Sigmoid colon (tissue), 4 donors: Measurements from ENCODE around the gene OXCT1.

Experiments used
- POLR2A ChIP-seq, 2 donors: fragments of 450-650 bp; IDR thresholded peaks; one replicate each; pipeline ENCODE4 v1.6.1; 2016; ENCODE audit warnings: antibody characterized with exemption in 2 of 2, mild to moderate bottlenecking in 2 of 2, moderate library complexity in 2 of 2
- POLR2AphosphoS5 ChIP-seq, 4 donors: sonication (generic); formaldehyde crosslinking; IDR thresholded peaks; one replicate each; pipeline ENCODE4 v1.6.1; 2017; ENCODE audit warnings: antibody characterized with exemption in 4 of 4
- TF ChIP-seq, protein P1 (sequence below), 4 experiments: fragments of 450-650 bp in 3 of 4; fragments of 200-600 bp in 1 of 4; IDR thresholded peaks; one replicate each; pipeline ENCODE4 v1.5.1; 2016 to 2019; ENCODE audit warnings: antibody characterized with exemption in 4 of 4, mild to moderate bottlenecking in 3 of 4, moderate library complexity in 2 of 4

- TF ChIP-seq, protein P1, sequence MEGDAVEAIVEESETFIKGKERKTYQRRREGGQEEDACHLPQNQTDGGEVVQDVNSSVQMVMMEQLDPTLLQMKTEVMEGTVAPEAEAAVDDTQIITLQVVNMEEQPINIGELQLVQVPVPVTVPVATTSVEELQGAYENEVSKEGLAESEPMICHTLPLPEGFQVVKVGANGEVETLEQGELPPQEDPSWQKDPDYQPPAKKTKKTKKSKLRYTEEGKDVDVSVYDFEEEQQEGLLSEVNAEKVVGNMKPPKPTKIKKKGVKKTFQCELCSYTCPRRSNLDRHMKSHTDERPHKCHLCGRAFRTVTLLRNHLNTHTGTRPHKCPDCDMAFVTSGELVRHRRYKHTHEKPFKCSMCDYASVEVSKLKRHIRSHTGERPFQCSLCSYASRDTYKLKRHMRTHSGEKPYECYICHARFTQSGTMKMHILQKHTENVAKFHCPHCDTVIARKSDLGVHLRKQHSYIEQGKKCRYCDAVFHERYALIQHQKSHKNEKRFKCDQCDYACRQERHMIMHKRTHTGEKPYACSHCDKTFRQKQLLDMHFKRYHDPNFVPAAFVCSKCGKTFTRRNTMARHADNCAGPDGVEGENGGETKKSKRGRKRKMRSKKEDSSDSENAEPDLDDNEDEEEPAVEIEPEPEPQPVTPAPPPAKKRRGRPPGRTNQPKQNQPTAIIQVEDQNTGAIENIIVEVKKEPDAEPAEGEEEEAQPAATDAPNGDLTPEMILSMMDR (IDR thresholded peaks at IDR 0.05), result no peak
- TF ChIP-seq POLR2A (IDR thresholded peaks at IDR 0.05) (no peak), POLR2AphosphoS5 (IDR thresholded peaks at IDR 0.05) (no peak)
Measured at GRCh38 chr5:41877408-41877807, 7.2 kb upstream of the OXCT1 start.
